SU-DHL-6 (cell line): ENCODE measurements around the gene MTCP1.

Experiments used
- EZH2phosphoT487 ChIP-seq: fragments of 200-600 bp; sonication (generic), shearing (Covaris generic); conservative IDR thresholded peaks from 2 replicates; pipeline ENCODE4 v1.6.1; 2018; ENCODE audit warnings: mild to moderate bottlenecking, antibody characterized with exemption, low read length, moderate library complexity, mixed read lengths
- TF ChIP-seq, protein P1 (sequence below): fragments of 200-600 bp; sonication (generic); IDR thresholded peaks from one replicate; pipeline ENCODE4 v1.5.1; 2017; ENCODE audit warnings: antibody characterized with exemption, mild to moderate bottlenecking, low read length, moderate library complexity; ENCODE audit not compliant: insufficient read depth, poor library complexity, severe bottlenecking

DNA sequence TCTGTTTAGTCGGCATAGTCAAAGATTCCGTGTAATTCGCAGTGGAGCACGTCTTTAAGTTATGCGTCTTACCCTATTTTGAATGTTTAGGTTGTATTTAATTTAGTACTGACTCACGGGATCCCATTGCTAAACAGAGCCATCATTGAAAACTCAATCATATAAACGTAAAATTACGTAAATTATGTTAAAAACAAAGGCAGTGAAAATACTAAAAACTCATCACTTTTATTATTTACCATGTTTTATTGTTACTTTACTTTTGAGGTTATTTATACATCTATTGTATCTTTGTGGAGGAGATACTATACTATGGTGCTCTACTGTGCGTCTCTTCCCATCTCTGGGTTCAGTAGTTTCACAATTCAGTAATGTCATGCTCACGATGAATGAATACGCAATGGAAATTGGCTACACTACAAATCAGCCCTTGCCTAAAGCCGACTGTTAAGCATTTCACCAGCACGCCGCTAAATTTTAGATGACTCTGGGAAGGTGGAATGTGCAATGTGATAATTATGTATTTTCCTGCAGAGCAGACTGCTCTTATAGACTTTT is 43.3 kb downstream of the MTCP1 start:
- TF ChIP-seq, protein P1, sequence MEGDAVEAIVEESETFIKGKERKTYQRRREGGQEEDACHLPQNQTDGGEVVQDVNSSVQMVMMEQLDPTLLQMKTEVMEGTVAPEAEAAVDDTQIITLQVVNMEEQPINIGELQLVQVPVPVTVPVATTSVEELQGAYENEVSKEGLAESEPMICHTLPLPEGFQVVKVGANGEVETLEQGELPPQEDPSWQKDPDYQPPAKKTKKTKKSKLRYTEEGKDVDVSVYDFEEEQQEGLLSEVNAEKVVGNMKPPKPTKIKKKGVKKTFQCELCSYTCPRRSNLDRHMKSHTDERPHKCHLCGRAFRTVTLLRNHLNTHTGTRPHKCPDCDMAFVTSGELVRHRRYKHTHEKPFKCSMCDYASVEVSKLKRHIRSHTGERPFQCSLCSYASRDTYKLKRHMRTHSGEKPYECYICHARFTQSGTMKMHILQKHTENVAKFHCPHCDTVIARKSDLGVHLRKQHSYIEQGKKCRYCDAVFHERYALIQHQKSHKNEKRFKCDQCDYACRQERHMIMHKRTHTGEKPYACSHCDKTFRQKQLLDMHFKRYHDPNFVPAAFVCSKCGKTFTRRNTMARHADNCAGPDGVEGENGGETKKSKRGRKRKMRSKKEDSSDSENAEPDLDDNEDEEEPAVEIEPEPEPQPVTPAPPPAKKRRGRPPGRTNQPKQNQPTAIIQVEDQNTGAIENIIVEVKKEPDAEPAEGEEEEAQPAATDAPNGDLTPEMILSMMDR = no peak
- no peak for TF ChIP-seq EZH2phosphoT487
